HEK293 (cell line): Measurements from ENCODE around the gene PLD4.

Source experiments
- BCL11B ChIP-seq: fragments of 450-650 bp; formaldehyde crosslinking; IDR thresholded peaks from 2 replicates; pipeline ENCODE4 v1.5.1; 2016; ENCODE audit warnings: low read depth, missing biosample characterization, missing genetic modification characterization
- GLI2 ChIP-seq: fragments of 450-650 bp; formaldehyde crosslinking; IDR thresholded peaks from 2 replicates; pipeline ENCODE4; 2017; ENCODE audit warnings: missing biosample characterization, missing genetic modification characterization, low read depth, borderline replicate concordance
- GLI4 ChIP-seq: fragments of 450-650 bp; formaldehyde crosslinking; IDR thresholded peaks from 2 replicates; pipeline ENCODE4 v1.5.1; 2016; ENCODE audit warnings: missing biosample characterization, missing genetic modification characterization
- GLIS1 ChIP-seq: fragments of 450-650 bp; formaldehyde crosslinking; IDR thresholded peaks from 2 replicates; pipeline ENCODE4 v1.5.1; 2016; ENCODE audit warnings: missing biosample characterization, missing genetic modification characterization
- GLIS2 ChIP-seq: fragments of 450-650 bp; formaldehyde crosslinking; IDR thresholded peaks from 2 replicates; pipeline ENCODE4 v1.5.1; 2016; ENCODE audit warnings: missing biosample characterization, missing genetic modification characterization
- IKZF3 ChIP-seq: fragments of 450-650 bp; IDR thresholded peaks from 2 replicates; pipeline ENCODE4 v1.5.0; 2018; ENCODE audit warnings: missing biosample characterization, mild to moderate bottlenecking, missing genetic modification characterization, moderate library complexity
- KLF7 ChIP-seq: fragments of 450-650 bp; formaldehyde crosslinking; IDR thresholded peaks from 2 replicates; pipeline ENCODE4 v1.5.1; 2016; ENCODE audit warnings: missing biosample characterization, missing genetic modification characterization, borderline replicate concordance
- KLF8 ChIP-seq: fragments of 450-650 bp; formaldehyde crosslinking; IDR thresholded peaks from 2 replicates; pipeline ENCODE4 v1.5.1; 2016; ENCODE audit warnings: missing biosample characterization, missing genetic modification characterization
- KLF9 ChIP-seq: fragments of 450-650 bp; formaldehyde crosslinking; IDR thresholded peaks from 2 replicates; pipeline ENCODE4 v1.5.1; 2016; ENCODE audit warnings: missing biosample characterization, missing genetic modification characterization, low read depth
- SP2 ChIP-seq: fragments of 450-650 bp; formaldehyde crosslinking; IDR thresholded peaks from 2 replicates; pipeline ENCODE4 v1.5.1; 2016; ENCODE audit warnings: missing biosample characterization, missing genetic modification characterization
- SP3 ChIP-seq: fragments of 450-650 bp; formaldehyde crosslinking; IDR thresholded peaks from 2 replicates; pipeline ENCODE4 v1.5.1; 2016; ENCODE audit warnings: missing biosample characterization, missing genetic modification characterization
- SP7 ChIP-seq: fragments of 450-650 bp; formaldehyde crosslinking; IDR thresholded peaks from 2 replicates; pipeline ENCODE4 v1.5.1; 2016; ENCODE audit warnings: missing biosample characterization, missing genetic modification characterization
- WT1 ChIP-seq: fragments of 450-650 bp; formaldehyde crosslinking; IDR thresholded peaks from 2 replicates; pipeline ENCODE4 v1.5.1; 2016; ENCODE audit warnings: missing biosample characterization, missing genetic modification characterization
- ZBTB1 ChIP-seq: fragments of 450-650 bp; formaldehyde crosslinking; IDR thresholded peaks from 2 replicates; pipeline ENCODE4 v1.5.1; 2016; ENCODE audit warnings: missing biosample characterization, missing genetic modification characterization
- ZBTB17 ChIP-seq: fragments of 450-650 bp; formaldehyde crosslinking; IDR thresholded peaks from 2 replicates; pipeline ENCODE4 v1.5.1; 2016; ENCODE audit warnings: missing biosample characterization, missing genetic modification characterization
- ZBTB8A ChIP-seq: fragments of 450-650 bp; formaldehyde crosslinking; IDR thresholded peaks from 2 replicates; pipeline ENCODE4 v1.5.1; 2016; ENCODE audit warnings: missing biosample characterization, missing genetic modification characterization
- ZFP41 ChIP-seq: fragments of 450-650 bp; formaldehyde crosslinking; IDR thresholded peaks from 2 replicates; pipeline ENCODE4 v1.5.1; 2016; ENCODE audit warnings: missing biosample characterization, missing genetic modification characterization, borderline replicate concordance
- ZIC2 ChIP-seq: fragments of 450-650 bp; formaldehyde crosslinking; IDR thresholded peaks from 2 replicates; pipeline ENCODE4 v1.5.1; 2016; ENCODE audit warnings: missing biosample characterization, missing genetic modification characterization
- ZNF121 ChIP-seq: fragments of 450-650 bp; formaldehyde crosslinking; IDR thresholded peaks from 2 replicates; pipeline ENCODE4 v1.5.1; 2016; ENCODE audit warnings: missing biosample characterization, missing genetic modification characterization
- ZNF132 ChIP-seq: fragments of 450-650 bp; formaldehyde crosslinking; IDR thresholded peaks from 2 replicates; pipeline ENCODE4 v1.5.1; 2017; ENCODE audit warnings: missing biosample characterization, missing genetic modification characterization, borderline replicate concordance
- ZNF133 ChIP-seq: fragments of 450-650 bp; formaldehyde crosslinking; IDR thresholded peaks from 2 replicates; pipeline ENCODE4 v1.5.1; 2016; ENCODE audit warnings: missing biosample characterization, missing genetic modification characterization
- ZNF324 ChIP-seq: fragments of 450-650 bp; formaldehyde crosslinking; IDR thresholded peaks from 2 replicates; pipeline ENCODE4 v1.5.1; 2016; ENCODE audit warnings: missing biosample characterization, missing genetic modification characterization
- ZNF585B ChIP-seq: fragments of 450-650 bp; formaldehyde crosslinking; IDR thresholded peaks from 2 replicates; pipeline ENCODE4 v1.5.1; 2016; ENCODE audit warnings: missing biosample characterization, missing genetic modification characterization
- ZNF600 ChIP-seq: fragments of 450-650 bp; formaldehyde crosslinking; IDR thresholded peaks from 2 replicates; pipeline ENCODE4 v1.5.1; 2016; ENCODE audit warnings: missing biosample characterization, missing genetic modification characterization
- ZNF624 ChIP-seq: fragments of 450-650 bp; formaldehyde crosslinking; IDR thresholded peaks from 2 replicates; pipeline ENCODE4 v1.5.1; 2017; ENCODE audit warnings: missing biosample characterization, missing genetic modification characterization
- ZNF654 ChIP-seq: fragments of 450-650 bp; formaldehyde crosslinking; IDR thresholded peaks from 2 replicates; pipeline ENCODE4 v1.5.1; 2016; ENCODE audit warnings: low read depth, missing biosample characterization, missing genetic modification characterization
- ZNF658 ChIP-seq: fragments of 450-650 bp; formaldehyde crosslinking; IDR thresholded peaks from 2 replicates; pipeline ENCODE4; 2016; ENCODE audit warnings: missing biosample characterization, missing genetic modification characterization
- ZNF707 ChIP-seq: fragments of 450-650 bp; formaldehyde crosslinking; IDR thresholded peaks from 2 replicates; pipeline ENCODE4 v1.5.1; 2016; ENCODE audit warnings: missing biosample characterization, missing genetic modification characterization
- ZNF792 ChIP-seq: fragments of 450-650 bp; formaldehyde crosslinking; IDR thresholded peaks from 2 replicates; pipeline ENCODE4 v1.5.1; 2016; ENCODE audit warnings: missing biosample characterization, missing genetic modification characterization
- ZSCAN23 ChIP-seq: fragments of 450-650 bp; formaldehyde crosslinking; IDR thresholded peaks from 2 replicates; pipeline ENCODE4 v1.5.1; 2016; ENCODE audit warnings: missing biosample characterization, missing genetic modification characterization
- TF ChIP-seq, protein P1 (sequence below): fragments of 450-650 bp; formaldehyde crosslinking; IDR thresholded peaks from 2 replicates; pipeline ENCODE4 v1.5.1; 2016; ENCODE audit warnings: missing biosample characterization, missing genetic modification characterization
- TF ChIP-seq, protein P2 (sequence below): fragments of 450-650 bp; formaldehyde crosslinking; IDR thresholded peaks from 2 replicates; pipeline ENCODE4 v1.5.1; 2016; ENCODE audit warnings: missing biosample characterization, missing genetic modification characterization
- TF ChIP-seq, protein P3 (sequence below): fragments of 450-650 bp; formaldehyde crosslinking; IDR thresholded peaks from 2 replicates; pipeline ENCODE4 v1.5.1; 2016; ENCODE audit warnings: missing biosample characterization, missing genetic modification characterization
- TF ChIP-seq, protein P4 (sequence below): fragments of 450-650 bp; formaldehyde crosslinking; IDR thresholded peaks from 2 replicates; pipeline ENCODE4 v1.5.1; 2016; ENCODE audit warnings: missing biosample characterization, missing genetic modification characterization
- TF ChIP-seq, protein P5 (sequence below): fragments of 450-650 bp; formaldehyde crosslinking; IDR thresholded peaks from 2 replicates; pipeline ENCODE4 v1.5.1; 2016; ENCODE audit warnings: missing biosample characterization, missing genetic modification characterization

PLD4 gene

DNA sequence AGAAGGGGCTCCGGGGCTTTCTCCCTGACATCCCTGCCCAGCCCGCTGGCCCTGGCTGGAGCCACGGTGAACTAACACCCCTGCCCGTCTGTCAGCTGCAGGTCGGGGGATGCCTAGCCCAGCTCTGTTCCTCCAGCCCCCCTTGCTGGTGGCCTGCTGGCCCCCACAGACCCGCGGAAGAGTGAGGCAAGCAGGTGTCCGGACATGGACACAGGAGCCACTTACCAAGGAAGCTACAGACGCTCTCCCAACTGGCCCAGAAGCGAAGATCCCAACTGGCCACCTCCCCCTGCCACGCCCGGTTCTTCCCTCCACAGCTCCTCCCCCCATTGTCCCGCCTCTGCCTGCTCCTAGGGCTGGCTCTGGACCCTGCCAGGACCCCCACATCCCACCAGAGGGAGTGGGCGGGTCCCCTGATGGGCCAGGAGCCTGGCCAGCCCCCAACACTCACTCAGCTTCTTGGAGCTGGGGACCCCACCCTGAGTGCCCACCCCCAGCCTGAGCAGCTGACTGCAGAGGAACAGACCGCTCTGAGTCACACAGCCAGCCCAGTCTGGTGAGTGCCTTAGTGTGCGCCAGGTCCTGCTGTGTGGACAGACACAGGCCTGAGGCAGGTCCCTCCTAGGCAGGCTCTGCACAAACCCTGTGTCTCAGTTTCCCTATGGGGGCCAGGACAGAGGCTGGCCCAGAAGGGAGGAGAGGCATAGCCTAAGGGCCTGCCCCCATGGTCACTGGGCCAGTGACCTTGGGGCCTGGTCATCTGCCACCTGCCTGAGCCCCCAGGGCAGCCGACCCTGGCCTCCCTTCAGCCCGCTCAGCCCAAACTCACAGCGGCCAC, 45.8 kb downstream of the PLD4 start (continued):
- TF ChIP-seq, protein P1, sequence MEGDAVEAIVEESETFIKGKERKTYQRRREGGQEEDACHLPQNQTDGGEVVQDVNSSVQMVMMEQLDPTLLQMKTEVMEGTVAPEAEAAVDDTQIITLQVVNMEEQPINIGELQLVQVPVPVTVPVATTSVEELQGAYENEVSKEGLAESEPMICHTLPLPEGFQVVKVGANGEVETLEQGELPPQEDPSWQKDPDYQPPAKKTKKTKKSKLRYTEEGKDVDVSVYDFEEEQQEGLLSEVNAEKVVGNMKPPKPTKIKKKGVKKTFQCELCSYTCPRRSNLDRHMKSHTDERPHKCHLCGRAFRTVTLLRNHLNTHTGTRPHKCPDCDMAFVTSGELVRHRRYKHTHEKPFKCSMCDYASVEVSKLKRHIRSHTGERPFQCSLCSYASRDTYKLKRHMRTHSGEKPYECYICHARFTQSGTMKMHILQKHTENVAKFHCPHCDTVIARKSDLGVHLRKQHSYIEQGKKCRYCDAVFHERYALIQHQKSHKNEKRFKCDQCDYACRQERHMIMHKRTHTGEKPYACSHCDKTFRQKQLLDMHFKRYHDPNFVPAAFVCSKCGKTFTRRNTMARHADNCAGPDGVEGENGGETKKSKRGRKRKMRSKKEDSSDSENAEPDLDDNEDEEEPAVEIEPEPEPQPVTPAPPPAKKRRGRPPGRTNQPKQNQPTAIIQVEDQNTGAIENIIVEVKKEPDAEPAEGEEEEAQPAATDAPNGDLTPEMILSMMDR (tag by site-specific recombination): no peak
- TF ChIP-seq ZNF121 (peak; percentile 42; the same call in 1 of the 2 replicates), GLI2 (no peak), WT1 (tag by site-specific recombination) (no peak), ZNF654 (no peak), ZBTB17 (tag by site-specific recombination) (peak; percentile 45; the same call in 1 of the 2 replicates), GLIS2 (tag by site-specific recombination) (peak; percentile 71), ZNF585B (tag by site-specific recombination) (no peak), ZNF658 (tag by site-specific recombination) (no peak), ZNF324 (no peak), ZNF600 (peak; percentile 68), ZBTB1 (tag by site-specific recombination) (no peak), IKZF3 (tag by site-specific recombination) (no peak), KLF8 (tag by site-specific recombination) (peak; percentile 66; the same call in 1 of the 2 replicates), ZNF624 (tag by site-specific recombination) (no peak), KLF9 (peak; percentile 50; the same call in 1 of the 2 replicates), ZNF707 (tag by site-specific recombination) (no peak), ZFP41 (tag by site-specific recombination) (no peak), BCL11B (tag by site-specific recombination) (peak; percentile 45; the same call in 1 of the 2 replicates), ZBTB8A (tag by site-specific recombination) (no peak), KLF7 (tag by site-specific recombination) (peak; percentile 68; the same call in 1 of the 2 replicates), ZNF132 (no peak), ZNF792 (tag by site-specific recombination) (no peak), ZNF133 (tag by site-specific recombination) (no peak), SP2 (tag by site-specific recombination) (peak; percentile 59), GLI4 (tag by site-specific recombination) (no peak), ZSCAN23 (no peak), ZIC2 (tag by site-specific recombination) (peak; percentile 47), SP3 (tag by site-specific recombination) (peak; percentile 54), GLIS1 (peak; percentile 72), SP7 (tag by site-specific recombination) (no peak)
- TF ChIP-seq, protein P2, sequence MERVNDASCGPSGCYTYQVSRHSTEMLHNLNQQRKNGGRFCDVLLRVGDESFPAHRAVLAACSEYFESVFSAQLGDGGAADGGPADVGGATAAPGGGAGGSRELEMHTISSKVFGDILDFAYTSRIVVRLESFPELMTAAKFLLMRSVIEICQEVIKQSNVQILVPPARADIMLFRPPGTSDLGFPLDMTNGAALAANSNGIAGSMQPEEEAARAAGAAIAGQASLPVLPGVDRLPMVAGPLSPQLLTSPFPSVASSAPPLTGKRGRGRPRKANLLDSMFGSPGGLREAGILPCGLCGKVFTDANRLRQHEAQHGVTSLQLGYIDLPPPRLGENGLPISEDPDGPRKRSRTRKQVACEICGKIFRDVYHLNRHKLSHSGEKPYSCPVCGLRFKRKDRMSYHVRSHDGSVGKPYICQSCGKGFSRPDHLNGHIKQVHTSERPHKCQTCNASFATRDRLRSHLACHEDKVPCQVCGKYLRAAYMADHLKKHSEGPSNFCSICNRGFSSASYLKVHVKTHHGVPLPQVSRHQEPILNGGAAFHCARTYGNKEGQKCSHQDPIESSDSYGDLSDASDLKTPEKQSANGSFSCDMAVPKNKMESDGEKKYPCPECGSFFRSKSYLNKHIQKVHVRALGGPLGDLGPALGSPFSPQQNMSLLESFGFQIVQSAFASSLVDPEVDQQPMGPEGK: peak; percentile 89
- TF ChIP-seq, protein P3, sequence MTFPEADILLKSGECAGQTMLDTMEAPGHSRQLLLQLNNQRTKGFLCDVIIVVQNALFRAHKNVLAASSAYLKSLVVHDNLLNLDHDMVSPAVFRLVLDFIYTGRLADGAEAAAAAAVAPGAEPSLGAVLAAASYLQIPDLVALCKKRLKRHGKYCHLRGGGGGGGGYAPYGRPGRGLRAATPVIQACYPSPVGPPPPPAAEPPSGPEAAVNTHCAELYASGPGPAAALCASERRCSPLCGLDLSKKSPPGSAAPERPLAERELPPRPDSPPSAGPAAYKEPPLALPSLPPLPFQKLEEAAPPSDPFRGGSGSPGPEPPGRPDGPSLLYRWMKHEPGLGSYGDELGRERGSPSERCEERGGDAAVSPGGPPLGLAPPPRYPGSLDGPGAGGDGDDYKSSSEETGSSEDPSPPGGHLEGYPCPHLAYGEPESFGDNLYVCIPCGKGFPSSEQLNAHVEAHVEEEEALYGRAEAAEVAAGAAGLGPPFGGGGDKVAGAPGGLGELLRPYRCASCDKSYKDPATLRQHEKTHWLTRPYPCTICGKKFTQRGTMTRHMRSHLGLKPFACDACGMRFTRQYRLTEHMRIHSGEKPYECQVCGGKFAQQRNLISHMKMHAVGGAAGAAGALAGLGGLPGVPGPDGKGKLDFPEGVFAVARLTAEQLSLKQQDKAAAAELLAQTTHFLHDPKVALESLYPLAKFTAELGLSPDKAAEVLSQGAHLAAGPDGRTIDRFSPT: no peak
- TF ChIP-seq, protein P4, sequence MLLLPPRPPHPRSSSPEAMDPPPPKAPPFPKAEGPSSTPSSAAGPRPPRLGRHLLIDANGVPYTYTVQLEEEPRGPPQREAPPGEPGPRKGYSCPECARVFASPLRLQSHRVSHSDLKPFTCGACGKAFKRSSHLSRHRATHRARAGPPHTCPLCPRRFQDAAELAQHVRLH (tag by site-specific recombination): no peak
- TF ChIP-seq, protein P5, sequence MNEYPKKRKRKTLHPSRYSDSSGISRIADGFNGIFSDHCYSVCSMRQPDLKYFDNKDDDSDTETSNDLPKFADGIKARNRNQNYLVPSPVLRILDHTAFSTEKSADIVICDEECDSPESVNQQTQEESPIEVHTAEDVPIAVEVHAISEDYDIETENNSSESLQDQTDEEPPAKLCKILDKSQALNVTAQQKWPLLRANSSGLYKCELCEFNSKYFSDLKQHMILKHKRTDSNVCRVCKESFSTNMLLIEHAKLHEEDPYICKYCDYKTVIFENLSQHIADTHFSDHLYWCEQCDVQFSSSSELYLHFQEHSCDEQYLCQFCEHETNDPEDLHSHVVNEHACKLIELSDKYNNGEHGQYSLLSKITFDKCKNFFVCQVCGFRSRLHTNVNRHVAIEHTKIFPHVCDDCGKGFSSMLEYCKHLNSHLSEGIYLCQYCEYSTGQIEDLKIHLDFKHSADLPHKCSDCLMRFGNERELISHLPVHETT (tag by site-specific recombination): no peak
